ENCODE data around the gene FHIT.

The FHIT gene

GRCh38 chr3:60216462-60217075 lies 1034.7 kb downstream of the FHIT start:
- no peak for DNase-seq (ENCODE audit: low spot score)

- DNase-seq (ENCODE audit: low spot score) = no peak
These were observed 1035.3 kb downstream of the FHIT start for GRCh38 chr3:60215946-60216345.

GRCh38 chr3:60207905-60208304 lies 1043.3 kb downstream of the FHIT start:
- DNase-seq (ENCODE audit: low spot score) = no peak

DNA sequence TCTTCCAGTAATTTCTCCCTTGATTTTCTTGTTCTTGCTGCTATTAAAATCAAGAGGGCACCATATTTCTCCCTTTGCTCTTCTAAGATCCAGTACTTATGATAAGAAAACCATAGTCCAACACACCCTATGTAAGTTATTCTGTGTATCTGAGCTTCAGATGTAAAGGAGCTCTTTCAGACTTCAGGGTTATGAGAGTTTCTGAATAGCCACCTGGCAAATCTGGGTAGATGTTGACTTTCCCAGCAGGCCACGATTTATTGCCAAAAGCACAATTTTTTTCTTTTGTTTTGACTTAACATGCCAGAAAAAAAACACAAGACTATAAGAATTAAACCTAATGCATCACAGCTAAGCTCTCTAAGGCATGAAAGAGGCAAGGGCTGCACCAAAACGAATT lies 1045.0 kb downstream of the FHIT start:
- DNase-seq (ENCODE audit: low spot score) = no peak

GRCh38 chr3:60202052-60202726 lies 1049.1 kb downstream of the FHIT start:
- DNase-seq (ENCODE audit: low spot score) = no peak

DNA sequence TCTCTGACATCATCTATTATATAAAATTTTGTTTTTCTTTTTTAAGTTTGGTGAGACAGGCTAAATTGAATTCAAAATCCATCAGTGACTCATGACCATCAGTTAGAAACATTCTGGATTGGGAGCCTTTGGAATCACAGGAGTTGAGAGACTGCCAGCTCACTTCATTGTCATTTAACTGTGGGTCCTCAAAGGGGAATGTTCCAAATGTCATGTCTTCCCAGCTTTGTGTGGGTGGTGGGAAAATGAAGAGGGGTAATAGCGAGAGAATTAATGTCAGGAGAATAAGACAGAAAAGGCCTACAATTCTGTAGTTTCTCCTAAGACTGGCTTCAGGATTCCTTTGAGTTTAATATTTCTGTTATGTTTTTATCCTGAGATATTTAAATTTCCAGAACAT lies 1051.9 kb downstream of the FHIT start:
- DNase-seq (ENCODE audit: low spot score) = no peak

- no peak for DNase-seq (ENCODE audit: low spot score)
These were observed 1053.0 kb downstream of the FHIT start for GRCh38 chr3:60198179-60198720.

DNA sequence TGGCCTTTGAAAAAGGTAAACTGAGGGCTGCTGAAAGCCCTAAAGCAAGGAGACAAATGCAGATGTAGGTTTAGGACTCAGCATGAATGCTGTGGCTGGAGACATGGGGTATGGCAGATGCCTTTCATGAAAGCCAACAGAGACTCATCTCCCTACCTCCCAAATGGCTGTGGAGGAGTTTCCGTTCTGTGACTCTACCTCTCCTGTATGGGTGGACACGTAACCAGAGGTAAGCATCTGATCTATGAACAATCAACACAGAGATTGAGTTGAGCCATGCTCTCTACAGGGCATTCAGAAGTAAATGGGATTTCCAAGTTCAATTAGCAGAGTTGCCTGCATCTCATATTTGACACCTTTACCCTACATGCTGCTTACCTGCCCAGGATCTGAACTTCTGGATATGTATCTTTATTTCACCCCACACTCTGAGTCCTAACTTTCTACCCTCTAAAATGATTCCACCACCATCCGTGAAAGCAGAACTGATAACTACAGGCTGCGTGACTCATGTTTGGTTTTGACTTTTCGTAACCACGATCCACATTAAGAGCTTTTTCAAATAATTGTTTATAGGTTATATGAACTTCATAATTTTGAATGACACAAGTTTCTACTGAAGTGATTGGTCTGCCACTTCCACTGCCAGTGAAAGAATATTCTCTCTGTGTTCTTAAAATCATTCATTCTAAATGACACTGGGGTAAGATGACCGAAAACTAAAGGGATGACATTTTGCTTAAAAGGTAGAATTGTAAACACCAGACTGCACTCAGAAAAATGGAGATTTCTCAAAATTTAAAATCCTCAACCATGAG lies 1058.7 kb downstream of the FHIT start:
- no peak for DNase-seq (ENCODE audit: low spot score)

GRCh38 chr3:60190073-60190472 lies 1061.2 kb downstream of the FHIT start:
- DNase-seq (ENCODE audit: low spot score) = no peak

- DNase-seq (ENCODE audit: low spot score) = no peak
These were observed 1061.9 kb downstream of the FHIT start for GRCh38 chr3:60189304-60189703.

GRCh38 chr3:60188803-60189202 lies 1062.4 kb downstream of the FHIT start:
- no peak for DNase-seq (ENCODE audit: low spot score)

DNA sequence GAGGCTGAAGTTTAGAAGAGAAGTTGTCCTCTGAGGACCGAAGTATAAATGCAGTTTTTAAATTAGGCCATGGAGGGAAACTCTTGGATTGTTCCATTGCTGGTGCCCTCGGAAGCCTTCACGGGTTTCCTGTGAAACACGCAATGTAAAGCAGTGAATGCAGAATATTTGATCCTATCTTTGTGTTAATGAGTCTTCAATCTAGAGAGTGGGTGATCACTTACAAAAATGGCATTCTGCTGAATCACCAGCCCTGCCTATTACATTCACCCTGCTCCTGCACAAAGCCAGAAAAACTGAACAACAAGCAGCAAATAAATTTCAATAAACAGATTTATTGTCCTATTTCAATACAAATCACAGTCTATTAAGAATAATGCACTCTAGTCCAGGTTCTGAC lies 1063.9 kb downstream of the FHIT start:
- DNase-seq (ENCODE audit: low spot score) = no peak

GRCh38 chr3:60186359-60186758 lies 1064.9 kb downstream of the FHIT start:
- no peak for DNase-seq (ENCODE audit: low spot score)

- DNase-seq (ENCODE audit: low spot score) = no peak
These were observed 1066.1 kb downstream of the FHIT start for GRCh38 chr3:60185161-60185560.

DNA sequence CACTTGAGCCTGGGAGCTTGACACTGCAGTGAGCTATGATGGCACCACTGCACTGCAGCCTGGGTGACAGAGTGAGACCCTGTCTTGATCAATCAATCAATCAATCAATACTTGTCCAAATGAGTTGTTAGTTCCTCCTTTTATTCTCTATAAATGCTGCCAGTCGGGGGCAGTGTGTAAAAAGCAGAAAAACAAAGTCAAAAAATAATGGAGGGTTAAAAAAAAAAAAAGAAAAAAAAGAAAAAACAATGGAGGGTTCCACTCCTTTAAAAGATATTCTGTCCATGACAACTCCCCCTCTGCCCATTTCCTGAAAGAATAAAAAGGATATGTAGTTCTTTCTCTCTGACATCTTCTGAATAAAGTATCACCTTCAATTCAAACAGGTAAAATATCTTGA lies 1068.6 kb downstream of the FHIT start:
- DNase-seq (ENCODE audit: low spot score) = no peak

DNA sequence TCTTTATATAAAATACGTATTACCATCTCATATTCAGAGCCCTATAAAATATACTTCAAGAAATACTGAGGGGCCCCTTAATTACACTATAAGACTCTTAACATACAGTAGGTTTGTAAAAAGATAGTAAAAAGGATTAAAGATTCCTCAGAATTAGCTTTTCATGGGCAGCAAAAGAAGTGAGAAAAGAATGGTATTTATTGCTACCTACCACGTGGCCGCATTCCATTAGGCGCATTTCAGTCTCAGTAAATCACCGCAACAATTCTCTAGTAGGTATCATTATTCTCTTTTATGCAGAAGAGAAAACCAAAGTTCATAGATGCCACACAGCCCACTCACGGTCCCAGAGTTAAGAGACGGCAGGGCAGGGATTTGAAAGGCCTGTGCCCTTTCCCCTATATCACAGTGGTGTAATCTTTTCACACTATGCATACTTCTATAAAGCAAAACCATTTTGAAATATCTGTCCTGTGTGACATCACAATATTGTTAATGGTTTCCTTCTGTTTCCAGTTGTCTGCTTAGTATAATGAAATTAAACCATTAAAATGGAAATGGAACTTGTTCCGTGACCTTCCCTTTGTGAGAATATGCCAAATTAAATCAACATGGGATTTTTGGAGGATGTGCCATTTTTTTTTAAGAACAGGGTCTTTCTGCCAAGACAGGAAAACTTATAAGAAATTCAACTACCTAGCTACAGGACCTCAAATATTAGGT lies 1072.2 kb downstream of the FHIT start:
- DNase-seq (ENCODE audit: low spot score) = no peak

GRCh38 chr3:60177726-60178125 lies 1073.5 kb downstream of the FHIT start:
- no peak for DNase-seq (ENCODE audit: low spot score)

DNA sequence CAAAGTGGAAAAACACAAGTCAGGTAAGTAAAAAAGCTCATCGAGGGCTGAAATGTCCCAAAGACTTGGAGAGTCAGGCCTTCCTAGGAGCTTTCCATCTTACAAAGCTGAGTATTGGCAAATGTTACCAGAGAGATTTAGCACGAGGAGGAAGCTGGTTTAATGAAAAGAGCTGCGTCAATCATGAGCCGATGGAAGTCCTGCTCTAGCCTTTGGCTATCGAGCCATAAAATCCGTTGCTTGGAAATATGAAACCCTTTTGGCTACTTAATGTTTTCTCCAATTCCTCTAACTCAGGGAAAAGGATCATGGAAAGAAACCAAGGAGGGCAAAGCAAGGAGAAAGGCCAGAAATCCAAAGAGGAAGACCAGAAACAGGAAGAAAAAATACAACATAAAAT lies 1074.6 kb downstream of the FHIT start:
- no peak for DNase-seq (ENCODE audit: low spot score)

- no peak for DNase-seq (ENCODE audit: low spot score)
These were observed 1075.6 kb downstream of the FHIT start for GRCh38 chr3:60175680-60176079.

GRCh38 chr3:60169755-60170154 lies 1081.5 kb downstream of the FHIT start:
- no peak for DNase-seq (ENCODE audit: low spot score)

DNA sequence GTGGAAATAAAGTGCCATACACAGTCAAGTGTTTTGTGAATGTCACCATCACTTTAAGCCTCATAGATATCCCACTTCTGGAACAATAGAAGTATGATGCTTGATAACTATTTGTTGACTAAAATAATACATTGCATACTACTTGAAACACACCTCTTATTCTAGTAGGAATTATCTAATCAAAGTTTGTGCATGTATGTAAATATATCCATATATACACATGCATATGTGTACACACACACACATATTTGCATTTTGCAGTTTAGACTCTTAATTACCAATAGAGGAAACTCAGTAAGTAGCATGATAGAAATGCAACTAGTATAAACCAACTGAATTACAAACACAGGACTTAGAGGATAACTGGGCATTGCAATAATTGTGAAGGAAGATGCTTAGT lies 1084.1 kb downstream of the FHIT start:
- DNase-seq (ENCODE audit: low spot score) = no peak

Data from germinal center (tissue), 1 donor.